Common myeloid progenitor, CD34-positive (primary cell): ENCODE data around the gene GOLGA6L7.
"Not testable (repeated sequence)": the region's sequence is repeated elsewhere in the genome, so short reads cannot be mapped to it uniquely, and the experiment has no call there.

Experiments
- CTCF ChIA-PET: fragments of 350-600 bp; sonication (Branson Sonifier 250); formaldehyde crosslinking; loops from one replicate; lab custom pipeline; 2021; ENCODE audit warnings: antibody characterized with exemption; lab: Charles Lee
- POLR2A ChIA-PET: fragments of 350-600 bp; sonication (Branson Sonifier 250); formaldehyde crosslinking; loops from one replicate; lab custom pipeline; 2021; ENCODE audit warnings: antibody characterized with exemption; lab: Charles Lee
- DNase-seq, 3 donors: peaks; one replicate each; pipeline versions ENCODE4 v3.0.0 to v3.0.0-alpha.2; 2013
- H3K27ac ChIP-seq, 2 experiments: 1 replicate in 1 of 2; 2 replicates in 1 of 2; pipeline ENCODE4 v1.7.0; 2013; ENCODE audit warnings: inconsistent platforms in 2 of 2, low read length in 2 of 2, mild to moderate bottlenecking in 2 of 2, low read depth in 1 of 2, moderate library complexity in 1 of 2; ENCODE audit not compliant: severe bottlenecking in 2 of 2, insufficient read depth in 1 of 2, poor library complexity in 1 of 2
- H3K27me3 ChIP-seq, 5 experiments: replicated peaks in 2 of 5; 1 replicate in 3 of 5; 2 replicates in 2 of 5; pipeline versions ENCODE4 v1.6.1 to v1.7.0; 2013; ENCODE audit warnings: low read length in 4 of 5, mild to moderate bottlenecking in 2 of 5, moderate library complexity in 2 of 5, inconsistent platforms in 1 of 5; ENCODE audit not compliant: insufficient read depth in 5 of 5, control insufficient read depth in 4 of 5
- H3K36me3 ChIP-seq, 4 experiments: 1 replicate in 2 of 4; 2 replicates in 2 of 4; pipeline versions ENCODE4 v1.6.1 to v1.7.0; 2013; ENCODE audit warnings: low read length in 3 of 4, control low read depth in 1 of 4, mild to moderate bottlenecking in 1 of 4; ENCODE audit not compliant: control insufficient read depth in 4 of 4, insufficient read depth in 4 of 4
- H3K4me1 ChIP-seq, 4 experiments: 1 replicate in 3 of 4; 2 replicates in 1 of 4; pipeline versions ENCODE4 v1.6.1 to v1.7.1; 2013; ENCODE audit warnings: low read length in 3 of 4, mild to moderate bottlenecking in 3 of 4, control low read depth in 1 of 4, inconsistent platforms in 1 of 4, moderate library complexity in 1 of 4; ENCODE audit not compliant: control insufficient read depth in 4 of 4, insufficient read depth in 4 of 4; ENCODE audit errors: control extremely low read depth in 1 of 4
- H3K4me3 ChIP-seq, 7 experiments: 1 replicate in 4 of 7; 2 replicates in 3 of 7; pipeline versions ENCODE4 v1.5.1 to v1.7.0; 2013; ENCODE audit warnings: mild to moderate bottlenecking in 7 of 7, low read length in 6 of 7, moderate library complexity in 6 of 7, inconsistent platforms in 2 of 7, low read depth in 2 of 7, control low read depth in 1 of 7; ENCODE audit not compliant: insufficient read depth in 4 of 7, control insufficient read depth in 1 of 7; ENCODE audit errors: extremely low read depth in 1 of 7
- H3K9me3 ChIP-seq, 5 experiments: 1 replicate in 4 of 5; 2 replicates in 1 of 5; pipeline versions ENCODE4 v1.6.1 to v1.7.1; 2013; ENCODE audit warnings: low read length in 4 of 5, mild to moderate bottlenecking in 2 of 5, inconsistent platforms in 1 of 5, low read depth in 1 of 5, moderate library complexity in 1 of 5; ENCODE audit not compliant: control insufficient read depth in 4 of 5, insufficient read depth in 2 of 5; ENCODE audit errors: control extremely low read depth in 1 of 5
- WGBS: methylation state at CpG from one replicate; pipeline ENCODE4 v1.1.5; 2013; ENCODE audit not compliant: insufficient coverage; 5-methylcytosine and 5-hydroxymethylcytosine counted together

Gene GOLGA6L7

DNA sequence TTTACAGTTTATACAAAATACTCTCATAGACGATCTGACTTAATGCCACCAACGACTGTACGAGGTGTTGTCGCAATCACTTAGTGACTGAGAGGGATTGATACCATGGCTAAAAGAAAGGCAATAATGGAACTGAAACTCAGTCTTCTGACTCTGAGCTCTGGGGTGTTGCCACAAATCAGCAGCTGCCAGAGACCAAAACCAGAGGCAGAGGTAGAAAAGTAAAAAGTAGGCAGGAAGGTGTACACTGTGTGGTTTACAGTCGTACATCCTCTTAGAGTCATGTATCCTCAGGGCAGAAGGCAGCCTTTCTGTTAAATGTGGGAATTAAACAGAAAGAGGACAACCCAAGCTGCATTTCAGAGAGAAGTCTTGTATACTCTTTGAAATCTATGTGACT, 1.2 kb downstream of the GOLGA6L7 start:
- H3K27ac ChIP-seq, DNase-seq, POLR2A ChIA-PET, H3K27me3 ChIP-seq, H3K4me1 ChIP-seq, H3K4me3 ChIP-seq, CTCF ChIA-PET, H3K9me3 ChIP-seq, H3K36me3 ChIP-seq: not testable (repeated sequence)
- no CpG with 5 or more reads among the region's 5 CpGs for WGBS

- H3K4me3 ChIP-seq, CTCF ChIA-PET, H3K27me3 ChIP-seq, DNase-seq, H3K4me1 ChIP-seq, H3K36me3 ChIP-seq, H3K27ac ChIP-seq, H3K9me3 ChIP-seq, POLR2A ChIA-PET: not testable (repeated sequence)
- no CpG with 5 or more reads among the region's 14 CpGs for WGBS
Observed at GRCh38 chr15:28844147-28844546, 4.3 kb downstream of the GOLGA6L7 start.

- H3K9me3 ChIP-seq, DNase-seq, H3K4me3 ChIP-seq, H3K27ac ChIP-seq, H3K36me3 ChIP-seq, H3K27me3 ChIP-seq, POLR2A ChIA-PET, CTCF ChIA-PET, H3K4me1 ChIP-seq: not testable (repeated sequence)
- 100% methylated on average over 1 of the region's 12 CpGs for WGBS
Observed at GRCh38 chr15:28843520-28843919, 4.9 kb downstream of the GOLGA6L7 start.

GRCh38 chr15:28842210-28842609, 6.2 kb downstream of the GOLGA6L7 start:
- H3K9me3 ChIP-seq, H3K4me1 ChIP-seq, POLR2A ChIA-PET, H3K36me3 ChIP-seq, H3K27ac ChIP-seq, CTCF ChIA-PET, DNase-seq, H3K4me3 ChIP-seq, H3K27me3 ChIP-seq: not testable (repeated sequence)
- 100% methylated on average over 5 of the region's 11 CpGs for WGBS

DNA sequence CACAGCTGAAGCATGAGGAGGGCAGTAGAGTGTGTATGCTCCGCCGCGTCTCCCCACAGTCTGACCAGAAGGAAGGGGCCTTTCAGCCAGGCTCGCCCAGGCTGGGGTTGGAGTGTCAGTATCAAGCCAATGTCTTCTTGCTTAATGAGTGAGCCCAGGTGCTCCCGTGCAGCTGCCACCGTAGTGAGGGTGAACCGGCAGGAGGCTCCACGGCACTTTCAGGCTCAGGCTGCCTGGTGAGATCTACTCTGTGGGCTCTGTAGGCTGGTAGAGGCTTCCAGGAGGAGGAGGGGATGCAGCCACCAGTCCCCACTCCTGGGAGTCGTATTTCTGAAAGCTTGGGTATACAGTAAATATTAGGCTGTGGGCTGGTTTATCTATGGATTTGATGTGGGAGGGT, 8.2 kb downstream of the GOLGA6L7 start:
- H3K4me3 ChIP-seq, H3K9me3 ChIP-seq, H3K27me3 ChIP-seq, CTCF ChIA-PET, H3K36me3 ChIP-seq, POLR2A ChIA-PET, DNase-seq, H3K27ac ChIP-seq, H3K4me1 ChIP-seq: not testable (repeated sequence)
- no CpG with 5 or more reads among the region's 9 CpGs for WGBS

GRCh38 chr15:28834957-28835585, 13.4 kb downstream of the GOLGA6L7 start:
- H3K9me3 ChIP-seq, H3K36me3 ChIP-seq, H3K27me3 ChIP-seq, H3K27ac ChIP-seq, H3K4me1 ChIP-seq, DNase-seq, CTCF ChIA-PET, H3K4me3 ChIP-seq, POLR2A ChIA-PET: not testable (repeated sequence)
- WGBS, result 90% methylated on average over 3 of the region's 10 CpGs

- POLR2A ChIA-PET, result not testable (repeated sequence)
Observed at GRCh38 chr15:28831897-28832587, 16.4 kb downstream of the GOLGA6L7 start.

More at GRCh38 chr15:28831897-28832587, 16.4 kb downstream of the GOLGA6L7 start:
- WGBS, result under 1% methylated on average over 31 of the region's 56 CpGs
- H3K27me3 ChIP-seq, H3K36me3 ChIP-seq, H3K9me3 ChIP-seq, CTCF ChIA-PET, H3K27ac ChIP-seq, H3K4me1 ChIP-seq: not testable (repeated sequence)
- peak; percentile 82 to 89 (median 83) for DNase-seq
- peak overlapping the region; percentile 20 to 68 (median 54) for H3K4me3 ChIP-seq
